NCI-H2029 (cell line): ENCODE measurements around the gene GPC5.

ENCODE experiments used
- DNase-seq: peaks from one replicate; lab custom pipeline; 2025; lab: John Stamatoyannopoulos, UW

GPC5 gene

GRCh38 chr13:92362717-92363116, 964.3 kb downstream of the GPC5 start:
- DNase-seq: no peak

GRCh38 chr13:92365904-92366303, 967.5 kb downstream of the GPC5 start:
- DNase-seq: no peak

GRCh38 chr13:92377396-92377795, 979.0 kb downstream of the GPC5 start:
- DNase-seq: no peak

GRCh38 chr13:92379371-92379770, 981.0 kb downstream of the GPC5 start:
- DNase-seq: no peak

GRCh38 chr13:92384410-92384809, 986.0 kb downstream of the GPC5 start:
- DNase-seq: no peak

GRCh38 chr13:92387245-92387644, 988.8 kb downstream of the GPC5 start:
- DNase-seq: no peak

GRCh38 chr13:92390217-92390616, 991.8 kb downstream of the GPC5 start:
- peak; percentile 98 for DNase-seq

- no peak for DNase-seq
Observed at GRCh38 chr13:92403606-92404005, 1005.2 kb downstream of the GPC5 start.

- DNase-seq: no peak
Observed at GRCh38 chr13:92407858-92408257, 1009.4 kb downstream of the GPC5 start.

- no peak for DNase-seq
Observed at GRCh38 chr13:92412481-92412880, 1014.1 kb downstream of the GPC5 start.

- no peak for DNase-seq
Observed at GRCh38 chr13:92412996-92413395, 1014.6 kb downstream of the GPC5 start.

GRCh38 chr13:92413452-92413851, 1015.0 kb downstream of the GPC5 start:
- DNase-seq: no peak

GRCh38 chr13:92414851-92415250, 1016.4 kb downstream of the GPC5 start:
- DNase-seq: no peak

- no peak for DNase-seq
Observed at GRCh38 chr13:92415781-92416180, 1017.4 kb downstream of the GPC5 start.

GRCh38 chr13:92418818-92419412, 1020.5 kb downstream of the GPC5 start:
- DNase-seq: no peak

GRCh38 chr13:92429231-92429630, 1030.8 kb downstream of the GPC5 start:
- no peak for DNase-seq

GRCh38 chr13:92433386-92433785, 1035.0 kb downstream of the GPC5 start:
- no peak for DNase-seq

GRCh38 chr13:92433963-92434362, 1035.5 kb downstream of the GPC5 start:
- no peak for DNase-seq

- DNase-seq: no peak
Observed at GRCh38 chr13:92436924-92437323, 1038.5 kb downstream of the GPC5 start.

- no peak for DNase-seq
Observed at GRCh38 chr13:92444244-92444643, 1045.8 kb downstream of the GPC5 start.

- no peak for DNase-seq
Observed at GRCh38 chr13:92451060-92451459, 1052.6 kb downstream of the GPC5 start.

GRCh38 chr13:92452840-92453239, 1054.4 kb downstream of the GPC5 start:
- DNase-seq: no peak

- DNase-seq: no peak
Observed at GRCh38 chr13:92459306-92459705, 1060.9 kb downstream of the GPC5 start.

GRCh38 chr13:92460479-92460878, 1062.1 kb downstream of the GPC5 start:
- peak; percentile 27 for DNase-seq

- peak; percentile 10 for DNase-seq
Observed at GRCh38 chr13:92461402-92461801, 1063.0 kb downstream of the GPC5 start.
